ENCODE results near the gene VAPA.

The VAPA gene, protein sequence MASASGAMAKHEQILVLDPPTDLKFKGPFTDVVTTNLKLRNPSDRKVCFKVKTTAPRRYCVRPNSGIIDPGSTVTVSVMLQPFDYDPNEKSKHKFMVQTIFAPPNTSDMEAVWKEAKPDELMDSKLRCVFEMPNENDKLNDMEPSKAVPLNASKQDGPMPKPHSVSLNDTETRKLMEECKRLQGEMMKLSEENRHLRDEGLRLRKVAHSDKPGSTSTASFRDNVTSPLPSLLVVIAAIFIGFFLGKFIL

DNA sequence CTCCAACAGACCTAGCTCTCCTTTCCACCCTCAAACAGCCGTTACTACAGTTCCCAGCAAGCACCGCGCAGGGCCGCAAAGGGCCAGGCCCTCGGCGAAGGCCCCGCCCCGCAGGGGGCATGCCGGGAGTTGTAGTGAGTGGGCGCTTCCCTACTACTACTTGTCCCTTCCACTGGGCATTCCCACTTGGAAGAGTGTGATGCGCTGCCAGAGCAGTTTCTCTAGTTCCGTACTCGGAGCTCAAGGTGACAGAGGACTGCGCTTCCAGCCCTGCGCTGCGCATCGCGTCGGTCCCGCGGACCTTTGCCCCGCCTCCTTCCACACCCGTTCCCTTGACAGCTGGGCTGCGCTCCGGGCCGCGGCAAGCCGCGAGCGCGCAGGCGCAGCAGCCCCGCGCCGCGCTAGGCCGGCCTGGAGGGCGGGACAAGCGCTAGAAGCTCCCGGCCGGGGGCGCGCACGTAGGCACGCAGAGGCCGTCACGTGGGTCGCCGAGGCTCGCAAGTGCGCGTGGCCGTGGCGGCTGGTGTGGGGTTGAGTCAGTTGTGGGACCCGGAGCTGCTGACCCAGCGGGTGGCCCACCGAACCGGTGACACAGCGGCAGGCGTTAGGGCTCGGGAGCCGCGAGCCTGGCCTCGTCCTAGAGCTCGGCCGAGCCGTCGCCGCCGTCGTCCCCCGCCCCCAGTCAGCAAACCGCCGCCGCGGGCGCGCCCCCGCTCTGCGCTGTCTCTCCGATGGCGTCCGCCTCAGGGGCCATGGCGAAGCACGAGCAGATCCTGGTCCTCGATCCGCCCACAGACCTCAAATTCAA is at the start of gene VAPA:
Gene VAPA, plus strand, starts transcription at position 491 of the 808 bp plus-strand sequence. Its CDS starts 241 bp downstream, at position 732.
- Histone ChIP-seq H3K27me3 (ENCODE audit: control insufficient read depth, insufficient read depth, low read length) (peaks cover 2% of the 10 kb centered on the region), H3K36me3 (ENCODE audit: control insufficient read depth, insufficient read depth, low read length) (no peaks in the 10 kb centered on the region), H3K4me3 (ENCODE audit: low read depth, low read length) (peak within 1 kb of the TSS; percentile 77), H3K9ac (ENCODE audit: low read depth, low read length) (peak within 1 kb of the TSS; percentile 79), H3K4me1 (ENCODE audit: control insufficient read depth, insufficient read depth, low read length) (peaks cover 25% of the 10 kb centered on the region), H3K9me3 (ENCODE audit: control insufficient read depth, insufficient read depth, low read length) (no peaks in the 10 kb centered on the region)

DNA sequence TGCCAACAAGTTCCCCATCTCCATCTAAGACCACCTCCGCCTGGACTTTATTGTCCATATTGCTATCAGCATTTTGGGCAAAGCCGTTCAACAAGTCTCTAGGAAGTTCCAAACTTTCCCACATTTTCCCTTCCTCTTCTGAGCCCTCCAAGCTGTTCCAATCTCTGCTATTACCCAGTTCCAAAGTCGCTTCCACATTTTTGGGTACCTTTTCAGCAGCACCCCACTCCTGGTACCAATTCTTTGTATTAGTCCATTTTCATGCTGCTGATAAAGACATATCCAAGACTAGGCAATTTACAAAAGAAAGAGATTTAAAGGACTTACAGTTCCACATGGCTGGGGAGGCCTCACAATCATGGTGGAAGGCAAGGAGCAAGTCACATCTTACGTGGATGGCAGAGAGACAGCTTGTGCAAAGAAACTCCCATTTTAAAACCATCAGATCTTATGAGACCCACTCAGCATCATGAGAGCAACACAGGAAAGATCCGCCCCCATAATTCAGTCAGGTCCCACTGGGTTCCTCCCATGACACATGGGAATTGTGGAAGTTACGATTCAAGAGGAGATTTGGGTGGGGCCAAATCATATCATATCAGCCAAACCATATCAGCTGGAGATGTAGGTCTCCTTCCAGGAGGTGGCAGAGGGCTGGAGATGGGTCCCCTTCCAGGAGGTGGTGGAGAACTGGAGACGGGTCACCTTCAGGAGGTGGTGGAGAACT is 47.9 kb upstream of the VAPA start:
- no peak overlapping the region for H3K4me3 ChIP-seq (ENCODE audit: low read depth, low read length)
- H3K27me3 ChIP-seq (ENCODE audit: control insufficient read depth, insufficient read depth, low read length), result no peaks in the 10 kb centered on the region
- peaks cover 4% of the 10 kb centered on the region for H3K9me3 ChIP-seq (ENCODE audit: control insufficient read depth, insufficient read depth, low read length)
- H3K9ac ChIP-seq (ENCODE audit: low read depth, low read length), result no peak overlapping the region
- no peaks in the 10 kb centered on the region for H3K36me3 ChIP-seq (ENCODE audit: control insufficient read depth, insufficient read depth, low read length)
- H3K4me1 ChIP-seq (ENCODE audit: control insufficient read depth, insufficient read depth, low read length), result peaks cover 16% of the 10 kb centered on the region

DNA sequence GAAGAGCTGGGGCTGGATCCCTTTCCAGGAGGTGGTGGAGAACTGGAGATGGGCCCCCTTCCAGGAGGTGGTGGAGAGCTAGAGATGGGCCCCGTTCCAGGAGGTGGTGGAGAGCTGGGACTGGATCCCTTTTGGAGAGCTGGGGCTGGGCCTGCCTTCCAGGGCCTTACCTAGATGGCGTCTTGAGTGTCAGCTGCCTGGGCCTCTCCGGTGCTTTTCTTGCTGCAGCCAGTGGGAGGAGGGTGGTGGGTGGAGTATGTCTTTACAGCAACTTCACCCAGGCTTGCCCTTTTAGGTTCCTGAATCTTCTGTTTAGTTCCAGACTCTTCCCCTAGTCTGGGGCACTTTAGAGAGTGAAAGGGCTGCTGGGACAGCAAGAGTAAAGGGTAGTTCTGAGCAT is 47.2 kb upstream of the VAPA start:
- no peak overlapping the region for H3K9ac ChIP-seq (ENCODE audit: low read depth, low read length)
- no peaks in the 10 kb centered on the region for H3K36me3 ChIP-seq (ENCODE audit: control insufficient read depth, insufficient read depth, low read length)
- H3K4me1 ChIP-seq (ENCODE audit: control insufficient read depth, insufficient read depth, low read length), result peaks cover 16% of the 10 kb centered on the region
- no peak overlapping the region for H3K4me3 ChIP-seq (ENCODE audit: low read depth, low read length)
- H3K27me3 ChIP-seq (ENCODE audit: control insufficient read depth, insufficient read depth, low read length), result no peaks in the 10 kb centered on the region
- H3K9me3 ChIP-seq (ENCODE audit: control insufficient read depth, insufficient read depth, low read length), result peaks cover 4% of the 10 kb centered on the region

DNA sequence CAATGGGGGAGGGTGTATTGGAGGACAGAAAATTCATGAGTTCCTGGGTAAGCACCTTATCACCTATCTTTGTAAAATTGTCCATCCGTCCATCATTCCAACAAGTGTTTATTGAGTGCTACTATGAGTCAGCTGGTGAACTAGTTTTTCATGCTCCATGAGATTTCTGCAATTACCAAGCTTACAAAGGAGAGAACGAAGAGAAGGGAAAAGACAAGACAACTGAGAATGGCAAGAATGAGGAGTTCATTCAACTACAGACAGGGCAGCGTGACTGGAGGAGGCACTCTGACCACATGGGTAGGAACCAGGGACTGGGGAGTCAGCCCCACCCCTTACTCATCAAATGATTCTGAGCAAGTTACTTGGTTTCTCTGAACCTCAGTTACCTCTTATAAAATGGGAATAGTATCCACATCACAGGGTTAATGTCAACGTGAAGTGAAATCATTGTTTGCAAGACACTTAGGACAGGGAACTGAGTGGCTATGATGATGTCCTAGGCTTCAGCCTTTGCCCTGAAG is 46.7 kb upstream of the VAPA start:
- peaks cover 4% of the 10 kb centered on the region for H3K9me3 ChIP-seq (ENCODE audit: control insufficient read depth, insufficient read depth, low read length)
- no peaks in the 10 kb centered on the region for H3K36me3 ChIP-seq (ENCODE audit: control insufficient read depth, insufficient read depth, low read length)
- H3K4me1 ChIP-seq (ENCODE audit: control insufficient read depth, insufficient read depth, low read length), result peaks cover 16% of the 10 kb centered on the region
- H3K9ac ChIP-seq (ENCODE audit: low read depth, low read length), result no peak overlapping the region
- no peaks in the 10 kb centered on the region for H3K27me3 ChIP-seq (ENCODE audit: control insufficient read depth, insufficient read depth, low read length)
- H3K4me3 ChIP-seq (ENCODE audit: low read depth, low read length), result no peak overlapping the region

DNA sequence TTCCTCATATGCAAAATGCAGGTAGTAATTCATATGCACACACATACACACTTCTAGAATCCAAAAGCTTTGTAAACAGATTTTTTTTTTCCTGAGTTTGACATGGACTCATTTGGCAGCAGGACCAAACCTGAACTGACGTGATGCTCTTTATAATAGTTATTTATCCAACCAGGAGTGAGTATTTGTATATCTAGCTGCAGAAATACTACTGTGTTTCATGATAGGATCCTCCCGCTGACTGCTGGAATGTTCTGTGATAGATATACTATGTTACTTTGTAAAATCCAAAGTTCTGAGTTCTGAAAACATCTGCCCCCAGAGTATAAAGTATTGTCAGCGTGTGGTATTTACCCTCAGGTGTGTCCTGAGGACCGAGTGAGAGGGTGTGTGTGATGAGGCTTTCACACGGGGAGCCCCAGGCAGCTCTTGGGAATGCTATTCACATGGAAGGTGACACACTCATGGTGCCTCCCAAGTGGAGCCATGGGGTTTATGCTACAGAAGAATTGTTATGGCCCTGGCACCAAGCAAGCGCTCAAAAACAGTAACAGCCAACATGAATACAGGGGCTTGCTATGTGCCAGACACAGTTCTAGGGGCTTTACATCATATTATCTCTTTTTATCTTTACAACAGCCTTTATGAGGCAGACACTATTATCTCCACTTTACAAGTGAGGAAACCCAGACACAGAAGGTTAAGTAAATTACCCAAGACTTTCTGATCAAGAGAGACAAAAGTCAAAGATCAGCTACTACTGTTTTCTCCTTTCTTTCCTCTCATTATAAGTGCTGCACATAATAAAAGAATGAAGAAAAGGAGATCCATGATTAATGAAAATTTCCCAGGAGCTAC is 44.7 kb upstream of the VAPA start:
- no peak overlapping the region for H3K4me3 ChIP-seq (ENCODE audit: low read depth, low read length)
- no peaks in the 10 kb centered on the region for H3K36me3 ChIP-seq (ENCODE audit: control insufficient read depth, insufficient read depth, low read length)
- H3K27me3 ChIP-seq (ENCODE audit: control insufficient read depth, insufficient read depth, low read length), result no peaks in the 10 kb centered on the region
- peaks cover 16% of the 10 kb centered on the region for H3K4me1 ChIP-seq (ENCODE audit: control insufficient read depth, insufficient read depth, low read length)
- no peak overlapping the region for H3K9ac ChIP-seq (ENCODE audit: low read depth, low read length)
- peaks cover 4% of the 10 kb centered on the region for H3K9me3 ChIP-seq (ENCODE audit: control insufficient read depth, insufficient read depth, low read length)

DNA sequence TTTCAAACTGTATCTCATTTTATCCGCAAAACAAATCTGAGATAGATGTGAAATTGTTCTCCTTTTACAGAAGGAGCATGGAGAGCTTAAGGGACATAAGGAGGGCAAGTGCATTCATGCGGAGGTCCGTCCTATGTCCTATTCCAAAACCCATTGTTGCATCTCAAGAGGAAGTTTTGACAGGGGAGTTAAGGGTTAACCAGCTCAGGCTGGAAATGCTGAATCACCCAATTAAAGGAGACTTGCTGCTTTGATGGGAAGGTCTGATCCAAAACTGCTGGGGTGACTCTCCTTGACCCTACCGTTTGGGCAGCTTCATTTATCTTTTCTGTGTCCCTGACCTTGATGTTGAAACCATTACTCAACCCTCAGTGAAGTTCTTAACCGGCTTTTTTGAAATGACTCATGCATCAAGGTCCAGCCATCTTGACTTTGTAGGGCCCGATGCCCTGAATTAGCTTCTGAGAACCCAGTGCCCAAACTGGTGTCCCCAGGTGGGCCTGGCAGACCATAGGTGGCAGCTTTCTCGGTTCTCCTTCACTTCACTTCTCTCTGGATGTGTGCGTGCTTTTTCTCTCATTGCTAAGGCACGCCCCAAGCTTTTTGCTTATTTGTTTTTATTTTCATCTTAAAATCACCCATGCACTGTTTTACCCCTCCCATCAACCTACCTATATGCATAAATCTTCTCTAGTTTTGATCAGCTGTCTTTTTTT is 43.9 kb upstream of the VAPA start:
- Histone ChIP-seq H3K4me1 (ENCODE audit: control insufficient read depth, insufficient read depth, low read length) (peaks cover 16% of the 10 kb centered on the region), H3K9me3 (ENCODE audit: control insufficient read depth, insufficient read depth, low read length) (peaks cover 4% of the 10 kb centered on the region), H3K27me3 (ENCODE audit: control insufficient read depth, insufficient read depth, low read length) (no peaks in the 10 kb centered on the region), H3K36me3 (ENCODE audit: control insufficient read depth, insufficient read depth, low read length) (no peaks in the 10 kb centered on the region), H3K4me3 (ENCODE audit: low read depth, low read length) (peak overlapping the region; percentile 18), H3K9ac (ENCODE audit: low read depth, low read length) (no peak overlapping the region)

DNA sequence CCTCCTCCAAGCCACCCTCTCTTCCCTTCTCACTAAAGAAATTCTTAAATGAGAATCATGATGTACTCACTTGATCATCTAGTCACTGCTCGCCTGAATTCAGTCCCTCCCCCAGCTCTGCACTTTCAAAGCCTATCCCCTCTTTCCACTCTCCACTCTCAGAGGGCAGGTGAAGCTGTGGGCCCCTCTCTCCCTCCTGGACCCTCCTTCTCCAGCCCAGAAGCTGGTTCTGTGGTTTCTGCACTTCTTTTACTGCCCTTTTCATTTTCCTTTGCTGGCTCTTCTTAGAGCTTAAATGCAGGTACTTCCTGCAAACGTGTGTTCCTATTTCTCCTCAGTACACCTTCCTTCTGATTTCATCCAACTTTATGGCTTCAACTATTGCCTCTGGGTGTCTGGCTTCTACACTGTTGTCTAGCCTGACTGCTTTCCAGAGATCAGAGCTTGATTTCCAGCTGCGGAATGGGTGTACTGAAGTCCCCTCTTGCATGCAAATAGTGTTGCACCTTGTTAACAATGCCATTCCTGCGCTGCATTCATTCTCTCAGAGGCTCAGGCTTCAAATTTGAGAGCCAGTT is 43.3 kb upstream of the VAPA start:
- no peak overlapping the region for H3K9ac ChIP-seq (ENCODE audit: low read depth, low read length)
- peaks cover 16% of the 10 kb centered on the region for H3K4me1 ChIP-seq (ENCODE audit: control insufficient read depth, insufficient read depth, low read length)
- no peaks in the 10 kb centered on the region for H3K36me3 ChIP-seq (ENCODE audit: control insufficient read depth, insufficient read depth, low read length)
- no peaks in the 10 kb centered on the region for H3K27me3 ChIP-seq (ENCODE audit: control insufficient read depth, insufficient read depth, low read length)
- H3K4me3 ChIP-seq (ENCODE audit: low read depth, low read length), result peak overlapping the region; percentile 18
- no peaks in the 10 kb centered on the region for H3K9me3 ChIP-seq (ENCODE audit: control insufficient read depth, insufficient read depth, low read length)

DNA sequence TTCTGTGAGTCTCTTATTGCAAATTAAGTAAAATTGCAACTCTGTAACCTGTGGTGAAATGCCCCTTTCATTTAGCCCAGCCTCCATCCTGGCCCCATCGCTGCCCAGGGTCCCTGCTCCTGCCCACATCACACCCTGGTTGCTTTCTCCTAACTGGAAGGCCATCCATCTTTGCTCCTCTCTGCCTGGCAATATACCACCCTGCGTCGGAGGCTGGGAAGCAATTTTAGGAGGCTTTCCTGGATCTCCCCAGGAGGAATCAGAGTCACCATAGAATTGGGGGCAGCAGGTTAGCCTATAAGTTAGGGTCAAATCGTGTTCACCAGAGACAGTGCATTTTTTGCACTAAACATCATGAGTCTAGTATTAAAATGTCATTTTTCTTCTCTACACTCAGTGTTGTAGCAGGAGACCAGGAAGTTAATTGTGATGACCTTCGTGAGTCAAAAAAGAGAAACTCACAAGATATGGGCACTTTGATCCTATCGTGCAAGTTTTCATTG is 42.5 kb upstream of the VAPA start:
- Histone ChIP-seq H3K4me3 (ENCODE audit: low read depth, low read length) (no peak overlapping the region), H3K4me1 (ENCODE audit: control insufficient read depth, insufficient read depth, low read length) (peaks cover 16% of the 10 kb centered on the region), H3K9me3 (ENCODE audit: control insufficient read depth, insufficient read depth, low read length) (no peaks in the 10 kb centered on the region), H3K36me3 (ENCODE audit: control insufficient read depth, insufficient read depth, low read length) (no peaks in the 10 kb centered on the region), H3K9ac (ENCODE audit: low read depth, low read length) (no peak overlapping the region), H3K27me3 (ENCODE audit: control insufficient read depth, insufficient read depth, low read length) (no peaks in the 10 kb centered on the region)

DNA sequence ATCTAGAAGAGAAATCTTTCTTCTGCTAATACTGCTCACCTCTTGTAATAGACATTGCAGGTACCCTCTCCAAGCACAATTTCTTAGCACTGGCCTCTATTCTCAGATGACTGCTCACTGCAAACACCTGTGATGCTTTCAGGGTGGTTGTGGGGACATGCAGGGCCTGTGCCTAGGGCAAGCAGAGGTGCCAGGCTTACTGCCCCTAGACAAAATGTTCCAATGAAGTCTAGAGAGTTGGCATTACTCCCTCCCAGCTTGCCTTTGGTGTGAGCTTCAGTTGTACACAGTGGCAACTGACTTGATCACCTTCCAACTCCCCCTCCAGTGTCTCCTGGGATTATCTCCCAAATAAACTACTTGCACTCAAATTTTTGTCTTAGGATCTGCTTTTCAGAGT is 41.0 kb upstream of the VAPA start:
- peaks cover 16% of the 10 kb centered on the region for H3K4me1 ChIP-seq (ENCODE audit: control insufficient read depth, insufficient read depth, low read length)
- no peak overlapping the region for H3K4me3 ChIP-seq (ENCODE audit: low read depth, low read length)
- H3K9ac ChIP-seq (ENCODE audit: low read depth, low read length), result no peak overlapping the region
- H3K27me3 ChIP-seq (ENCODE audit: control insufficient read depth, insufficient read depth, low read length), result no peaks in the 10 kb centered on the region
- no peaks in the 10 kb centered on the region for H3K9me3 ChIP-seq (ENCODE audit: control insufficient read depth, insufficient read depth, low read length)
- no peaks in the 10 kb centered on the region for H3K36me3 ChIP-seq (ENCODE audit: control insufficient read depth, insufficient read depth, low read length)

DNA sequence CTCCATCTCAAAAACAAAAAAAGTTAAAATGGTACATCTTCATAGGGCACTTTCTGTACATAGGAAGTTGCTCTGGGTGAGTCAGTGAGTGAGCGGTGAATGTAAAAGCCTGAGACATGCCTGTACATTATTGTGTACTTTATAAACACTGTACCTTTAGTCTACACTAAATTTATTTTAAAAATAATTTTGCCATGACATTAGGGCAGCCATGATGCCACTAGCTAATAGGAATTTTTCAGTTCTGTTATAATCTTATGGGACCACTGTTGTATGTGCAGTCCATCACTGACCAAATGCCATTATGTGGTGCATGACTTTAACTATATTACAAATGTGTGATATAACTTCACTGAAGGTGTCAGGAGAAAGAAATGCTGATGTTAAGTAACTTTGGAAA is 39.1 kb upstream of the VAPA start:
- no peak overlapping the region for H3K4me3 ChIP-seq (ENCODE audit: low read depth, low read length)
- peaks cover 11% of the 10 kb centered on the region for H3K4me1 ChIP-seq (ENCODE audit: control insufficient read depth, insufficient read depth, low read length)

More for the DNA sequence above, 39.1 kb upstream of the VAPA start:
- H3K9ac ChIP-seq (ENCODE audit: low read depth, low read length), result no peak overlapping the region
- no peaks in the 10 kb centered on the region for H3K36me3 ChIP-seq (ENCODE audit: control insufficient read depth, insufficient read depth, low read length)
- H3K27me3 ChIP-seq (ENCODE audit: control insufficient read depth, insufficient read depth, low read length), result no peaks in the 10 kb centered on the region
- H3K9me3 ChIP-seq (ENCODE audit: control insufficient read depth, insufficient read depth, low read length), result no peaks in the 10 kb centered on the region
